AG09319 (cell line): ENCODE measurements around the gene DMD.

Experiments used
- DNase-seq: peaks from one replicate; pipeline ENCODE4 v3.0.0-alpha.2; 2010; ENCODE audit warnings: low read depth; ENCODE audit errors: extremely low read depth
- TF ChIP-seq, protein P1 (sequence below): IDR thresholded peaks from 2 replicates; pipeline ENCODE4 v1.5.1; 2011; ENCODE audit warnings: low read depth, mild to moderate bottlenecking, inconsistent platforms, low read length, moderate library complexity

DMD gene

DNA sequence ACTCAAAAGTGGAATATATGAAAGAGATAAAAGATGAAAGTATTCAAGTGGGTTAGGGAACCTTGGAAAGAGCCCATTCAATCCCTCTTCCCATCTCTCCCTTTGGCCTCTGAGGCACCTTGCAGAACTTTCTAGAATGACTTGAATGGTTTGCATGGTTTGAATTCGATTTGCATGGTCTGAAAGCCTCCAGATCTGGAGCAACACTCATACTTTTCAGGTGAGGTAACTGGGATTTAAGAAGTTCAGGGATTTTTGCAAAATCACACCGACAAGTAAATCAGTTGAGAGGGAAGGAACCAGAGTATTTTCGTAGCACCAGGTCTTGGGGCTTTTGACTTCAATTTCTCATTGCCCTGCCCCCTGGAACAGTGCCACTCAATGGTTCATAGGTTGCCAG lies 1663.5 kb downstream of the DMD start:
- TF ChIP-seq, protein P1, sequence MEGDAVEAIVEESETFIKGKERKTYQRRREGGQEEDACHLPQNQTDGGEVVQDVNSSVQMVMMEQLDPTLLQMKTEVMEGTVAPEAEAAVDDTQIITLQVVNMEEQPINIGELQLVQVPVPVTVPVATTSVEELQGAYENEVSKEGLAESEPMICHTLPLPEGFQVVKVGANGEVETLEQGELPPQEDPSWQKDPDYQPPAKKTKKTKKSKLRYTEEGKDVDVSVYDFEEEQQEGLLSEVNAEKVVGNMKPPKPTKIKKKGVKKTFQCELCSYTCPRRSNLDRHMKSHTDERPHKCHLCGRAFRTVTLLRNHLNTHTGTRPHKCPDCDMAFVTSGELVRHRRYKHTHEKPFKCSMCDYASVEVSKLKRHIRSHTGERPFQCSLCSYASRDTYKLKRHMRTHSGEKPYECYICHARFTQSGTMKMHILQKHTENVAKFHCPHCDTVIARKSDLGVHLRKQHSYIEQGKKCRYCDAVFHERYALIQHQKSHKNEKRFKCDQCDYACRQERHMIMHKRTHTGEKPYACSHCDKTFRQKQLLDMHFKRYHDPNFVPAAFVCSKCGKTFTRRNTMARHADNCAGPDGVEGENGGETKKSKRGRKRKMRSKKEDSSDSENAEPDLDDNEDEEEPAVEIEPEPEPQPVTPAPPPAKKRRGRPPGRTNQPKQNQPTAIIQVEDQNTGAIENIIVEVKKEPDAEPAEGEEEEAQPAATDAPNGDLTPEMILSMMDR: no peak
- DNase-seq: no peak

DNA sequence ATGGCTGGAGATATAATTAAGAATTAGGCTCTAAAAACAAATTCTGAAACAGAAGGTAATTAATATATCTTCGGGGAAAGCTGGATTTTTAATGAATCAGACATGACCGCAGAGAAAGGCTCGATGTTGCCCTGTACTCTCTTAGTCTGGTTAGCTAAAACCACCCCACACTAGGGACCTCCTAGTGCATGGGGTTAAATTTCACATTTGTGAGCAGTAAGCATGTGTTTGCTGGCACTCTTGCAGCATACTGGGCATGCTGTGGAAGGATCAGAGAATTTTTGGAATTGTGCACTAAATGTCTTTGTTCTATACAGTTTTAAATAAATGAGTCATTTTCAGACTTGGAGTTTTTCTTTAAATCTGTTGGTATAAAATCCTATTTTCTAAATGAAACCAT lies 1663.9 kb downstream of the DMD start:
- TF ChIP-seq, protein P1: no peak
- DNase-seq: no peak

DNA sequence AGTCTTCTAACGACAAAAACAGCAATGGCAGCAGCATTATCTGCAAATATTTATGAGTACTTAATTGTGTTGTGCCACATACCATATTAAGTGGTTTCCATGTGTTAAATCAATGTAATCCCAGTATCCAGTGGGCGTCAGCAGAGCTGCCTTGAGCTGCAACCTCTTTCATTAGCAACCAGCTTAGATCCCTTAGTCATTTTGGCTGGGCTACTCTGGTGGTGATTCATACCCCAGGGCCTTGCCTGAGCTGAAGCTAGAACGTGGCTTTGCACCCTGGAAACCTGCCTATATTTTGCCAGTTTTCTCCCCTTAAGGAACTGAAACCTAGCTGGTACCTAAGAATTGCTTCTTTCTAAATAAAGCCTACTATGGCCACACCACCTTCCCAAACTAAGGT lies 1665.2 kb downstream of the DMD start:
- TF ChIP-seq, protein P1: no peak
- no peak for DNase-seq

DNA sequence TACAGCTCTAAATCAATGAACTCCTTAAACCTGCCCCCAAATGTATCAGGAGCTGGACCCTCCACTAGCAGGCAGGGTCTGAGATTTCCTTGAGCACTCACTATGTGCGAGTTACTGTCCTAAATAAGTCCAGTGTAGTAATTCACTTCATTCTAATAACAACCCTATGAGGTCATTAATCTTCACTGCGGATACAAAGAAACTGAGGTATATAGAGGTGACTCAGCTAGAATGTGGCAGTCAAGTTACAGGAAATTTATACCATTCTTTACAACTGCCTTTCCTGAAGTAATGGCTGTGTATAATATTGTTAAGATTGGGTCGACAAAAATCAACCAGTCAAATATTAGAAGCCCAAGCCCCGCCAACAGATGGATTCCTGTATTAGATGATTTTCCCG lies 1665.6 kb downstream of the DMD start:
- no peak for DNase-seq
- TF ChIP-seq, protein P1: no peak

DNA sequence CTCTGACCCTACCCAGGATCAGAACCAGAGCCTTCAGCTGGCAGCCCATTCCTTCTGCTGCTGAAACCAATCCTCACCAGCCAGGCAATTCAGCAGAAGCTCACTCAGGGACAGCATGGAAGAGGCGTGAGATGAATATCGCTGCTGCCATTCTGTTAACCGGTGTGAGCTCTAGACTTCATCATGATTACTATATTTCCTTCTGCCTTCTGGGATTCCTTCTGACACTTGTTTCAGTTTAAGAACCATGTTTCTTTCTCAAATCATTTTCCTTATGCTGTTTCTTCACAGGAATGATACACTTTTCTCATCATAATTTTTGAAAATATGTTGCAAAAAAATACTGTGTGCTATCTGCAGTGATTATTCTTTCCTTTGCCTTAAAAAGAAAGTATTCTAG lies 1666.2 kb downstream of the DMD start:
- TF ChIP-seq, protein P1: no peak
- no peak for DNase-seq

DNA sequence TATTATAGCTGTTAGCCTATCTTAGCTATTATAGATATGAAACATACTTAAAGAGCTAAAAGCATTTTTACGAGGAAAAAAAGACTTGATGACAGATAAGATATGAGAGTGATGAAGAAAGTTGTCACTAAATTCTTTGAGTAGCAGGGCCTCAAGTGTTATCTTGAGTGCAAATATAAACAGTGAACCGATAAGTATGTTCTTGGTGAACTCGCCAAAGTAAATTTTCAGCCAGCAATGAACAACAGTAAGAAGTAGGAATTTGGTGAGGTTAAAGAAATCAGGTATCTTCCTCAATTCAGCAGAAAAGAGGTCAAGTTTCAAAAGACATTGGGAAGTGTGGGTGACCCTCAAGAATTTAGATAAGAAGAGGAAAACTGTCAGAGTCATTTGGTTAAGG lies 1667.7 kb downstream of the DMD start:
- no peak for DNase-seq

DNA sequence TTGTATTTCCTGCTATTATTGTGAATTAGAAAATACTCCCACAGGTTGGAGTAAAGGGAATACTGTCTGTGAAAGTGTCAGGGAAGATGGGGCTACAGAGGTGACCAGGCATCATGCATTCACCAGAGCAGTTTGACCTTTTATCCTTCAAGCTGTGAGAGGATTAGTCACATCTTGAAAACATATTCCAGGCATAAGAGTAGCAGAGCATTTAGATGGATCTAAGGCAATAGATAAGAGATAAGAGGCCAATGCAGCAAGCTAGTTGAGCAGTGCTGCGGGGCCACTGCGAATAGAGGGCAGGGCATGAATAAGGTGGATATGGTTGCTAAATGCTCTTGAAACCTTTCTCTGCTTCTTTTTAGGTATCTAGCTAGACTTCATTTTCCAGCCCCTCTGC lies 1668.8 kb downstream of the DMD start:
- DNase-seq: no peak
- TF ChIP-seq, protein P1: no peak

More for the DNA sequence above, 1667.7 kb downstream of the DMD start:
- TF ChIP-seq, protein P1: no peak

DNA sequence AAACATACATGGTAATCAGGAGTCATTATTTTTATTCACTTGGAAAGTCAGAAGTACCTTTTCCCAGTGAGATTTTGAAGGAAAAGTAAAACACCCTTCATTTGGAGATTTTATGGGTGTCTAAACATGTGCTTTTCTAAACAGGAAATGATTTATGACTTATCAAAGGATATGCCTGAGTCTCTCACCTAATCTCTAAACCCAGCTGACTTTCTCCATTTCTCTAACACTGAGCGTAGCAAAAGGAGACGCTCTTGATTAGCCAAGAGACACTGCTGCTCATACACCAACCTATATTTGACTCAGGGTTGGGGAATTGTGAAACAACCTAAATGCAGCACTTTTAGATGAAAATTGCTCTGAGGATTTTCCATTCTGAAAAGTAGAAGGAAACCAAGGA lies 1671.0 kb downstream of the DMD start:
- no peak for DNase-seq
- TF ChIP-seq, protein P1: no peak
